ENCODE data around the gene ACTRT2. TPM values are rescaled to one million over a fixed set of nuclear protein-coding genes. Genes with fewer than 3 reads are reported as not detected.

The ACTRT2 gene
- total RNA-seq: not detected

GRCh38 chr1:3021233-3021671 lies at the start of gene ACTRT2:
TSS of gene ACTRT2 (plus strand) at chr1:3021467. CDS start at chr1:3021687, 220 bp downstream.
- no peak within 1 kb of the TSS for H3K27ac ChIP-seq
- no peak for TF ChIP-seq CTCF (IDR thresholded peaks at IDR 0.05)
- no peak for TF ChIP-seq POLR2A (IDR thresholded peaks at IDR 0.05)
- no peaks in the 10 kb centered on the region for H3K36me3 ChIP-seq
- H3K27me3 ChIP-seq: no peaks in the 10 kb centered on the region
- no peaks in the 10 kb centered on the region for H3K4me1 ChIP-seq
- H3K9me3 ChIP-seq: no peaks in the 10 kb centered on the region
- DNase-seq: peak in 1 of 3 donors; percentile 42
- H3K4me3 ChIP-seq: no peak within 1 kb of the TSS

- no peak overlapping the region for H3K4me3 ChIP-seq
- TF ChIP-seq CTCF (IDR thresholded peaks at IDR 0.05) (no peak), POLR2A (IDR thresholded peaks at IDR 0.05) (no peak)
- H3K36me3 ChIP-seq: no peaks in the 10 kb centered on the region
- DNase-seq: peak in 2 of 3 donors; percentile 15 to 27
- no peaks in the 10 kb centered on the region for H3K4me1 ChIP-seq
- H3K27me3 ChIP-seq: no peaks in the 10 kb centered on the region
- no peak overlapping the region for H3K27ac ChIP-seq
- no peaks in the 10 kb centered on the region for H3K9me3 ChIP-seq
Observed at GRCh38 chr1:2971609-2972008, 49.7 kb upstream of the ACTRT2 start.

DNA sequence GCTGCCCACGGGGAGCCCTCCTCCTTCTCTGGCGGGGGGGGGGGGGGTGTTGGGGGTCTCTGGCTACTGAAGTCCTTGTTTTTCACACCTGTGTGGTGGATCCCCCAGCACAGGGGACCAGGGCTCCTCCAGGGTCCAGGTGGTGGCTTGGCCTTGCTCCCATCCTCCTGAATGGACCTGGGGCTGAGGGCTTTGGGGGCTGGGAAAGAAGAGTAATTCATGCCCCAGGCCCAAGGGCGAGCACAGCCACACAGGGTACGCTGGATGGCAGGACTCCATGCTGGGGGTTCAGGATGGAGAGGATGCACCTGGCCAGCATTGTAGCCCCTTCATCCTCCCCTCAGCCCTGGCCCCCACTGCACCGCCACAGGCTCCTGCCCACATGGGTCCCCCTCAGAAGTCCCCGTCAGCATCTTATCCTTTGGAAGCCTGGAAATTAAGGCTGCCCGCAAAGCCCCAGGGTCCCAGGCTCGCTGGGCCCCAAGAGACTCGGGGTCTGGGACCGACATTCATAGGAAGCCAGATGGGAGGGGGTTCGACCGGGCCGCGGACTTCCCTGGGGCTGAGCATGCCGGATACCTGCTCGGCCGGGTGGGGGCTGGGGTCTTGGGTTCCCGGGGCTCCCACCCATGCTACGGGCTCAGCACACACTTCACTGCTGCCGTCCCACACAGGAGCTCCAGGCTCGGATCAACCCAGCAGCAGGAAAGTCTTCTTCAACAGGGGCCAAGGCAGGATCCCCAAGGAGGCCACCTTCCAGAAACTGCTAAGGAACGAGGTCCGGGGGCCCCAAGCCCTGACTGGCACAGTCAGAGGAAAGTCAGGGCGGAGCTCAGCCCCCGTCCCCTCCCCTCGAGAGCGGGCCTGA lies 49.0 kb upstream of the ACTRT2 start:
- Histone ChIP-seq H3K4me1 (no peaks in the 10 kb centered on the region), H3K27me3 (no peaks in the 10 kb centered on the region), H3K4me3 (no peak overlapping the region)

DNA sequence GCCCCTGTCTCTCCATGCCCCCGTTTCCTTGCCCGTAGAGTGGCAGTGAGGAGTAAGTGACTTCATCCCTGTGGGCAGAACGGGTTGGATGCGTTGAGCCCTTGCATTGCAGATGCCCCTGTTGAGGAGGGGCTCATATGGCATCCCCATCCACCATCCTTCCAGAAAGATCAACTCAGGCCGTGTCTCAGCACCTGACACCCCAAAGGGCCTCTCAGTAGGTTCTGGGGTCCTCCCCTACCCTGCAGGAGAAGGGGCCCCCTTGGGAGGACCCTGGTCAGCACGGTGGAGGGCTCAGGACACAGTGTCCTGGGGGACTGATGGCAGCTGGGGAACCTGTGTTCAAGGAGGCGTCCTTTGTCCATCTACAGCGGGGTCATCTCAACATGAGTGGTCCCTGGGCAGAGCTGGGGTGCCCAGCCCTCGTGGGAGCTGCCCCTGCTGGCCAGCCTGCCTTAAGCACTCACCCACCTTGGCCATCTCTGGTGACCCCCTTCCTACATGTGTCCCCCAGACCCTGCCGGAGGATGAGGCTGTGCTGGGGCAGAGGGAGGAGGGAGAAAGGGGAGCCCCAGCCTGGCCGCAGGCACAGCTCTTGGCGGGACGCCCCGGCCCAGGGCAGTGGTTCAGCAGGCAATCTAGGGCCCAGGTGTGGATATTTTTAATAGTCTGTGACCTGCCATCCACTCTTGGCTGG lies 48.2 kb upstream of the ACTRT2 start:
- H3K9me3 ChIP-seq: no peaks in the 10 kb centered on the region
- H3K36me3 ChIP-seq: no peaks in the 10 kb centered on the region
- H3K4me1 ChIP-seq: no peaks in the 10 kb centered on the region
- H3K27ac ChIP-seq: no peak overlapping the region
- no peaks in the 10 kb centered on the region for H3K27me3 ChIP-seq
- TF ChIP-seq POLR2A (IDR thresholded peaks at IDR 0.05): no peak
- TF ChIP-seq CTCF (IDR thresholded peaks at IDR 0.05): no peak
- DNase-seq: peak in 2 of 3 donors; percentile 30 to 33
- no peak overlapping the region for H3K4me3 ChIP-seq

More for the DNA sequence above, 49.0 kb upstream of the ACTRT2 start:
- Histone ChIP-seq H3K27ac (no peak overlapping the region), H3K36me3 (no peaks in the 10 kb centered on the region), H3K9me3 (no peaks in the 10 kb centered on the region)
- no peak for TF ChIP-seq CTCF (IDR thresholded peaks at IDR 0.05)
- no peak for TF ChIP-seq POLR2A (IDR thresholded peaks at IDR 0.05)
- peak in 2 of 3 donors; percentile 27 to 36 for DNase-seq

- Histone ChIP-seq H3K4me3 (no peak overlapping the region), H3K36me3 (no peaks in the 10 kb centered on the region), H3K9me3 (no peaks in the 10 kb centered on the region), H3K4me1 (no peaks in the 10 kb centered on the region), H3K27ac (no peak overlapping the region), H3K27me3 (no peaks in the 10 kb centered on the region)
- TF ChIP-seq CTCF (IDR thresholded peaks at IDR 0.05) (no peak), POLR2A (IDR thresholded peaks at IDR 0.05) (no peak)
- DNase-seq: peak in 2 of 3 donors; percentile 32 to 43
Observed at GRCh38 chr1:2973601-2974593, 47.4 kb upstream of the ACTRT2 start.

All from Peyer's patch (tissue), 4 donors.